ENCODE data around the gene SUMO3.

The SUMO3 gene

DNA sequence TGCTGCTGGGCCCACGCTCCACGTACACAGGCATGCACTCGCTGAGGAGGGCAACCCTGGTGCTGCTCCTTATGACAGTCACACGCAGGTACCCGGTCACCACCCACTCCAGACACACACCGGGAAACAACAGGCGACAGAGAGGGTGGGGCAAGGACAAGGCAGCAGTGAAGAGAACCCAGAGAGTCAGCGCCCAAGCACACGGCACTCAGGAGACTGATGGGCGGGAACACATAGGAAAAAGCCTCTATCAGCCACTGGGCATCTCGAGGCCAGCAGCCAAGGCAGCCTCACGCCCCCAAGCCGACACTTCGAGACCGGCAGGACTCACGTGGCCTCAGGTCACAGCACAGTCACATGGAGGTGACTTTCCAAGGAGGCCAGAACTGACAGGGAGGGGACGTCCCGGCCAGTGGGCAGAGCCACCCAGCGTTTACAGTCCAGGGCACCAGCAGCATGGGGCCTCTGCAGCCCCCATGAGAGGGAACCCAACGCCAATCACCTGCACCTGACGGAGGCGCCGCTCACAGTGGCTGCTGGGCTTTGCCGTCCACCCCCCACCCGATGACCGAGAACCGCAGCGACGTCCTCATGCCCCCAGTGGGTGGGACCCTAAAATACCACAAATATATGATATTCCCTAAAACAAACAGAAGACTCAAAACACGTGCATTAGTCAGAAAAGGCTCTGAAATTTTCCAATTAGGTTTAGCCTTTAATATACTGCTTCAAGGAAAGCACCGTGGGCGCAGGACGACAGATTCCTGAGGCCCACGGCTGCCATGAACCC lies 35.9 kb upstream of the SUMO3 start:
- Mint-ChIP-seq H3K4me1 (ENCODE audit: low read depth) (peaks cover 67% of the 10 kb centered on the region), H3K36me3 (ENCODE audit: low read depth) (peaks cover 100% of the 10 kb centered on the region), H3K9me3 (no peaks in the 10 kb centered on the region), H3K27ac (no peak overlapping the region), H3K4me3 (no peak overlapping the region), H3K27me3 (no peaks in the 10 kb centered on the region)
- intact Hi-C loops (cut with micrococcal nuclease): no loop called here

DNA sequence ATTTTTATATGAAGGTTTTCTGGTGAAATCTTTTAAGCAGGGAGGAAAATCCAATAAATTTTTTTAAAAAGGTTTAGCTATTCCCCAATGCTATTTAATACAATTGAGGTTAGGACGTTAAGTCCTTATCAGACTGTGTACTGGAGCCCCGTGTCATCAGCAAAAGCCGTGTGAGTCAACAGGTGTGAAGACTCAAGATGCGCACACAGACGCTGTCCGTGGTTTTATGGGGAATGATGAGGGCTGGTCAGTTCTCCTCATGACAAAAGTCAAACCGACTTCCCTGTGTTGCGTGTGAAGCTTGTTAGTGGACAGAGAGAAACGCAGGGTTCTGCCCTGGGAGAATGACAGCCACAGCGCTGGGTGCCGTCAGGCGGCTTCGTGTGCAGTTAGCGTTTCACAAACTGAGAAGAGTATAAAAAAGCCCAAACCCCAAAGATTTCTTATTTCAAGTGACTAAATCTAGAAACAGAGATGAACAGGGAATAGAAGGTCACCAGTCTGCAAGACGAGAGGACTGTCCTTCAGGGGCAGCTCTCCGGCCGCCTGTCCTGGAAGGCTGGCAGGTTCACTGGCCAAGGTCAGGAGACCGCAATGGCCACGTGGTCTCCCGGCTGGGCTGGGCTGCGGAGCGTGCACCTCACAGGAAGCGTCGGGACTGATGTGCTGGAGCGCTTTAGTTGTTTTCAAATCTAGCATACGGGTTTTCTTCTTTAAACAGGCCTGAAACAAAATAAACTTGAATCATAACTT lies 33.2 kb upstream of the SUMO3 start:
- no peak overlapping the region for H3K27ac Mint-ChIP-seq
- H3K36me3 Mint-ChIP-seq (ENCODE audit: low read depth): peaks cover 86% of the 10 kb centered on the region
- H3K4me1 Mint-ChIP-seq (ENCODE audit: low read depth): peaks cover 83% of the 10 kb centered on the region
- intact Hi-C loops (cut with micrococcal nuclease): no loop called here
- no peaks in the 10 kb centered on the region for H3K27me3 Mint-ChIP-seq
- no peak overlapping the region for H3K4me3 Mint-ChIP-seq
- H3K9me3 Mint-ChIP-seq: no peaks in the 10 kb centered on the region

DNA sequence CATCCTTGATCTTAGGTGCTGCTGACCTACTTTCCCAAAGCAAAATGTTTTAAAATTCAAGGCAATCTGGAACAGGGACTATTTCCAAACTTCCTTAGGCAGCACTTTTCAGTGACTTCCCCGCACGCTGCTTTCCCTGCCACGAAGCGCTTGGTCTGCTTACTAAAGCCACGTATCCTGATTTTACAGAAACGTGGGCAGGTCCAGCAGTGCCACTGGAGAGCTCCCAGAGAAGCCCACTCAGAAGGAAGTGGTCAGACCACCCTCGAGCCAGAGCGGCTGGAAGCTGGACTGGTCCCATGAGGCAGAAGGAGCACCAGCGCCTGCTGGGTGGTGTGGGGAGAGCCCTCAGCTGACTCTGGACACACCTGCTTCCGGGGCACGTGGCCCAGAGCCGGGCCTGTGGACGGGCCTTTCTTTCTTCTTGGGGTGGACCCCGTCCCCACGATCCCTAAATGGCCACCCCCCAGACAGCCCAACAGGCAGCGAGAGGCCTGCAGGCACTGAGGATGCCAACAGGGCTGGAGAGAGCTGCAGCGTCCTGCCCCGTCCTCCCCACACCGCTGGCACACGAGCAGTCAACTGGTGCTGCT lies 32.4 kb upstream of the SUMO3 start:
- no peaks in the 10 kb centered on the region for H3K27me3 Mint-ChIP-seq
- no peaks in the 10 kb centered on the region for H3K9me3 Mint-ChIP-seq
- H3K36me3 Mint-ChIP-seq (ENCODE audit: low read depth): peaks cover 79% of the 10 kb centered on the region
- no peak overlapping the region for H3K27ac Mint-ChIP-seq
- intact Hi-C loops (cut with micrococcal nuclease): no loop called here
- no peak overlapping the region for H3K4me3 Mint-ChIP-seq
- H3K4me1 Mint-ChIP-seq (ENCODE audit: low read depth): peaks cover 84% of the 10 kb centered on the region

DNA sequence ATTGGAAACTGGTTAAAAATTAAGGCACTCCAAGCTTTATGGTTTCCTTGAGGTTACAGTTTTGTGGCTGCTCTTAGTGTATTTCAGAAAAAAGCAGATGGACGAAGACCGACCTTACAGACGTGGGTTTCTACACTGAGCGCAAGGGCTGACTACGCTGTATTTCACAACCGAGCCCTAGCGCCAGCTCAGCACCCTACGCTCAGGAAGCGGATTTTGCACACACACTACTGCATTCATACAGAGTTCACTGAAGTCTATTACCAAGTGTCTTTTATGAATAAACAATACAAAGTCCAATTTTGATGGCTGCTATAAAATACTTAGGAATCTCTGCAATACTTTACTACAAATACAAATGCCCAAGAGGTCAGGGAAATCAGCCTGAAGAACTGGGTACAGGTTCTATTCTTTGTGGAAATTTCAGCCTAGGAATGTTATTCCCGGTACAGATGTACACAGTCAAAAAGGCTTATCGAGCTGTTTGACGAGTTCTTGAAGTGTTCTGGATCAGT lies 31.8 kb upstream of the SUMO3 start:
- Mint-ChIP-seq H3K36me3 (ENCODE audit: low read depth) (peaks cover 72% of the 10 kb centered on the region), H3K4me3 (no peak overlapping the region), H3K27ac (no peak overlapping the region), H3K27me3 (peaks cover under 1% of the 10 kb centered on the region), H3K4me1 (ENCODE audit: low read depth) (peaks cover 81% of the 10 kb centered on the region), H3K9me3 (no peaks in the 10 kb centered on the region)
- intact Hi-C loops (cut with micrococcal nuclease): loop anchor here (5.0 kb wide), 2 partner anchors 33 to 37 kb away; no protein-coding TSS in a partner anchor

DNA sequence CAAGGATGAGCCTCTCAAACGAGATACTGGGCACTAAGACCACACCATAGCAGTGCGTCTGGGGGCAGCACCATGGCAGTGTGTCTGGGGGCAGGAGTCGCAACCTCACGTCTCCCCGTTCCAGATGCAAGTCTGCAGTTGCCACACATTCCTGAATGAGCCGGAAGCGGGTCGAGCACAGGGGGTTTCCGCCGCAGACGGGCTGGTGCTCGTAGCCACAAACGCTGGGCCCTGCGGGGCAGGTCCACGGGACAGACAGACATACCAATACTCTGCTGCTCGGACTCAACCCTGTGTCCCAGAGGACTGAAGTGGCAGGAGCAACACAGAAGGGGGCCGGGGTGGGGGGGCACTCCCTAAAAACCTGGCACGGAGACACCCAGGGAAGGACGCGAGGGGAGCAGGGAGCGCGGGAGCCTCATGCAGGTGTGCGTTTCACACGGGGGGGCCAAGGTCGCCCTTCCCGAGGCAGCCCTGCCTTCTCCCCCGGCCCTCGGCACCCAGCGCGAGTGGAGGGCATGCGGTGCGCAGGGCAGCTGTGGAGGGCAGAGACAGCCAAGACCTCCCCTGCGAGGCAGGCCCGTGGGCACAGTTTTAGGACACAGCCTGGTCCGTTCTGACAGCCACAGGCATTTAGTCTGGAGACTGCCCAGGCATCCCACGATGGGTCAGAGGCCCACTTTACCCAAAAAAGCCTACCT lies 31.1 kb upstream of the SUMO3 start:
- Mint-ChIP-seq H3K9me3 (no peaks in the 10 kb centered on the region), H3K27me3 (peaks cover 6% of the 10 kb centered on the region), H3K36me3 (ENCODE audit: low read depth) (peaks cover 65% of the 10 kb centered on the region), H3K4me1 (ENCODE audit: low read depth) (peaks cover 74% of the 10 kb centered on the region), H3K27ac (peak overlapping the region; percentile 62), H3K4me3 (no peak overlapping the region)
- intact Hi-C loops (cut with micrococcal nuclease): loop anchor here (5.0 kb wide), 2 partner anchors 33 to 37 kb away; no protein-coding TSS in a partner anchor

DNA sequence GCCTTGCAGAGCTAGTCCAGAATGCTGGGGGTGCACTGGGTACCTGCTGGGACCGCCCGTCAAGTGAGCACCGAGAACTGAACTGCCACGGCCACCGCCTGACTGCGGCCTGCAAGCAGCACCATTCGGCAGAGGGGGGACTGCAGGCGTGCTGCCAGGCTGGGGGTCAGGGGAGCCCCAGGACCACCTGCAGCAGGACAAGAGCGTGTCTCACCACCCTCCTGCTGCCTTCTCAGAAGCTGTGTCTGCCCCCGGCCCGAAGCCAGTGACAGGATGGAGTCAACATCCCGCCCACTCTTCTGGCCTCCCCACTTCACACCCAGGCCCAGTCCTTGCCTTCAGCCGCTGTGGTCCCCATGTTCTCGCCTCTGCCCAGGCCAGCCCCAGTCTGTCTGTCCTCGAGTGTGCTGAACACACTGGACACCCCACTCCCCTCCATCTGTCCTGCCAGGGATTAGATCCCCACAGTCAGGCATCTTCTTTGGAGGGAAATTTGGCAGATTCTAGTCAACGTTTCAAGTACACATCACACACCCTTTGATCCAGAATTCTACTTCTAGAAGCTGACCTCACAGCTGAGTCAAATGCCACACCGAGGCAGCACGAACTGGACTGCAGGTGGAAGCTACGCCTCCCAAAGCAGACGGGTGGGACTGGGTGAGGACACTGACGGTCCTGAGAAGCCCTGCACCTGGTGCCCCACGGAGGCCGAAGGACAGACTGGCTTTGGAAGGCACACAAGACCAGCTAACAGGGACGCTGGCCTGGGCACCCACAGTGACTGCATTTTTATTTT lies 29.6 kb upstream of the SUMO3 start:
- H3K4me1 Mint-ChIP-seq (ENCODE audit: low read depth): peaks cover 65% of the 10 kb centered on the region
- peaks cover 14% of the 10 kb centered on the region for H3K27me3 Mint-ChIP-seq
- H3K27ac Mint-ChIP-seq: peak overlapping the region; percentile 86
- no peak overlapping the region for H3K4me3 Mint-ChIP-seq
- H3K36me3 Mint-ChIP-seq (ENCODE audit: low read depth): peaks cover 50% of the 10 kb centered on the region
- no peaks in the 10 kb centered on the region for H3K9me3 Mint-ChIP-seq
- intact Hi-C loops (cut with micrococcal nuclease): loop anchor here (5.0 kb wide), 2 partner anchors 35 kb away; no protein-coding TSS in a partner anchor

DNA sequence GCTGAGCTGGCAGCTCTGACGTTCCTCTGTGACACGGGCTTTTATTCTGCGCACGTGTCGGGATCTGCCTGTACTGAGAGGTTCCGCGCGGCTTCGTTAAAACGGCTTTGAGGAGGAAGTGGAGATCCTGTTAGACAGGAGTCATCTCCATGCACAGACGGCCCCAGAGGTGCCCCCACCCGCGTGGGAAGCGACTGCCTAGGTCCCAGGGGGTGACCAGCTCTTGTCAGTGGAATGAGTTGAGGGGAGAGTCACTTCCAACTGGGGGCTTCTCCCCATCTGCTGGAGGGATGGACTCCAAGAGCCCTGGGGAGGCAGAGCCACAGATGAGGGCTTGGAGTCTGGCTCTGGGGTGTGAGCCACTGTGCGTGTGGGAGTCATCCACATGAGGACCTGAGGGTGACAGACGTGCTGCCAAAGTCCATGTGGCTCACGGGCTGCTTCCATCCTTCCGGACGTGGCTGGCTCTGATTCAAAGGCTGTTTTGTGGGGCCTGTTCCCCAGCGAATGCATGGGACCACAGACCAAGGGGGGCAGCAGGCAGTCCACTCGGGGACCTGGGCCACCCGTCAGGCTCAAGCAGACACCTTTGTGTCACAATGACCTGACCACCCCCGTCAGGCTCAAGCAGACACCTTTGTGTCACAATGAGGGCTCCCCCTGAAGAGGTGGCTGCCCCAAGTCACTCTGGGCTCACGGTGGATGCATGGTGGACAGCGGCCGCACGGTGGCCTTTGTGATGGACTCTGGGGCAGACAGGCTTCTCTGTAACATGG lies 28.8 kb upstream of the SUMO3 start:
- peaks cover 58% of the 10 kb centered on the region for H3K4me1 Mint-ChIP-seq (ENCODE audit: low read depth)

DNA sequence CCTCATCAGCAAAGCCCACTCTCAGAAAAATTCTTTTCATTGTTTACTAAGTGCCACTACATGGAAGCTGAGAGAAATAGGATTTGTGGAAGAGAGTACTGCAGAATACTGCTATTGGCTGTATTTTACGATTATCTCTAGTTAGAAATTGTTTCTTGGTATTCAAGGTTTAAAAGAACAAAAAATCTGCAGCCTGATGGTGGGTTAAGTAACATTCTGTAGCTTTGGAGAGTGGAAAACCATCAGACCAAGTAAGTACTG lies 28.3 kb upstream of the SUMO3 start:
- Mint-ChIP-seq H3K27me3 (peaks cover 24% of the 10 kb centered on the region), H3K4me1 (ENCODE audit: low read depth) (peaks cover 55% of the 10 kb centered on the region), H3K27ac (peak overlapping the region; percentile 86), H3K36me3 (ENCODE audit: low read depth) (peaks cover 37% of the 10 kb centered on the region), H3K4me3 (peak overlapping the region; percentile 67), H3K9me3 (no peaks in the 10 kb centered on the region)
- intact Hi-C loops (cut with micrococcal nuclease): loop anchor here (5.0 kb wide), 2 partner anchors 34 to 36 kb away; no protein-coding TSS in a partner anchor

More for the DNA sequence above, 28.8 kb upstream of the SUMO3 start:
- peak overlapping the region; percentile 67 for H3K4me3 Mint-ChIP-seq
- peak overlapping the region; percentile 86 for H3K27ac Mint-ChIP-seq
- H3K9me3 Mint-ChIP-seq: no peaks in the 10 kb centered on the region
- peaks cover 20% of the 10 kb centered on the region for H3K27me3 Mint-ChIP-seq
- intact Hi-C loops (cut with micrococcal nuclease): loop anchor here (5.0 kb wide), 2 partner anchors 34 to 36 kb away; no protein-coding TSS in a partner anchor
- peaks cover 42% of the 10 kb centered on the region for H3K36me3 Mint-ChIP-seq (ENCODE audit: low read depth)

DNA sequence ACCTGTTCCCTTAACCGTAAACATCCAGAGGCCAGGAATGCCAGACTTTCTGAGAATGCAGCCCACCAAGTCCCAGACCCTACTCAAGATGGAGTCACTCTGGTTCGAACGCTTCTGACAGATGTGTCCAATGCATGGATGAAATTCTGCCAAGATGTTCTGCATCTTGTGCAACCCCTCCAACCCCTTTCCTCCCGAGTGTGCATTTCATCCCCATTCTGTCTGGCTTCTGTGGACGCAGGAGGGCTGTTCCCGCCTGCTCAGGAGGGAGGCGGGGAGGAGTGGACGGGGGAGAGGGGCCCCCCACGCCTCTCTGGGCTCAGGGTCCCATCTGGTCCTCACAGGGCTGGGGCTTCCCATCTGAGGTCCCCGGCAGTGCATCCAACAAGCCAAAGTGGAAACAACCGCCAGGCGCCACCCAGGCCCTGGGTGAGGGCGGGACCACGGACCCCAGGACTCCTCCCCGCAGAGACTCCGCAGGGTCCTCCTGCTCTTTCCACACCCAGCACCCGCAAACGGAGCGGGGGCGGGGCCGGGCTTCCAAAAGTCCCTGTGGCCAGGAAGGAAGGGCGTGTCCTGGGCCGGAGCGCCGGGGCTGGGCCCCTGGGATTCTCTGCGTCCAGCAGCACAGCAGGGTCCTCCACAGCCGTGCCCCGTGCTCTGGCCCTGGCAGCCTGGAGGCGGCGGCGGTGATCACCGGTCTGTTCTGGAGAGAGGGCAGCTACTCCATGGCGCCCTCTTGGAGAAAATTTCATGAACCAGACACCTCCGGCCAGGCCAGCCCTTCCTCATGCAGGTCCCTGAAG lies 27.8 kb upstream of the SUMO3 start:
- Mint-ChIP-seq H3K4me1 (ENCODE audit: low read depth) (peaks cover 49% of the 10 kb centered on the region), H3K27ac (peak overlapping the region; percentile 86), H3K27me3 (peaks cover 27% of the 10 kb centered on the region), H3K36me3 (ENCODE audit: low read depth) (peaks cover 32% of the 10 kb centered on the region), H3K9me3 (no peaks in the 10 kb centered on the region), H3K4me3 (peak overlapping the region; percentile 67)
- intact Hi-C loops (cut with micrococcal nuclease): loop anchor here (5.0 kb wide), 2 partner anchors 33 to 37 kb away; no protein-coding TSS in a partner anchor

DNA sequence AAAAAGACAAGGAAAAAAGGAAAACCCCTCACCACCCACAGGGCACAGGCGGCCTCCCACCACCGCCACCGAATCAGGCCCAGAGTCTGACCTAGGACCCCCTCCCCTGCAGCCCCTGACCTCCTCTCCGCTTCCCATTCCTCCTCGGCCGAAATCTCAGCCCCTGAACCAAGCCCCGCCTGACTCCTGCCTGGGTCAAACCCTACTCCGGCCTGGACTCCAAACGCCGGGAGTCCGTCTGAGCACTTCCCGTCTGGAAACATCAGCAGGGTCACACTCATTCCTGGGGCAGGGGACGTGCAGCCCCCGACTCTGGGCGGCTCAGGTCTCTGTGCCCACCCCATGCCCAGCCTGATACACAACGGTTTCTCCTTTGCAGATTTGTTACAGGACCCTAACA lies 26.4 kb upstream of the SUMO3 start:
- H3K27ac Mint-ChIP-seq: no peak overlapping the region
- H3K36me3 Mint-ChIP-seq (ENCODE audit: low read depth): peaks cover 18% of the 10 kb centered on the region
- peaks cover 27% of the 10 kb centered on the region for H3K27me3 Mint-ChIP-seq
- no peak overlapping the region for H3K4me3 Mint-ChIP-seq
- H3K4me1 Mint-ChIP-seq (ENCODE audit: low read depth): peaks cover 40% of the 10 kb centered on the region
- intact Hi-C loops (cut with micrococcal nuclease): no loop called here
- no peaks in the 10 kb centered on the region for H3K9me3 Mint-ChIP-seq

DNA sequence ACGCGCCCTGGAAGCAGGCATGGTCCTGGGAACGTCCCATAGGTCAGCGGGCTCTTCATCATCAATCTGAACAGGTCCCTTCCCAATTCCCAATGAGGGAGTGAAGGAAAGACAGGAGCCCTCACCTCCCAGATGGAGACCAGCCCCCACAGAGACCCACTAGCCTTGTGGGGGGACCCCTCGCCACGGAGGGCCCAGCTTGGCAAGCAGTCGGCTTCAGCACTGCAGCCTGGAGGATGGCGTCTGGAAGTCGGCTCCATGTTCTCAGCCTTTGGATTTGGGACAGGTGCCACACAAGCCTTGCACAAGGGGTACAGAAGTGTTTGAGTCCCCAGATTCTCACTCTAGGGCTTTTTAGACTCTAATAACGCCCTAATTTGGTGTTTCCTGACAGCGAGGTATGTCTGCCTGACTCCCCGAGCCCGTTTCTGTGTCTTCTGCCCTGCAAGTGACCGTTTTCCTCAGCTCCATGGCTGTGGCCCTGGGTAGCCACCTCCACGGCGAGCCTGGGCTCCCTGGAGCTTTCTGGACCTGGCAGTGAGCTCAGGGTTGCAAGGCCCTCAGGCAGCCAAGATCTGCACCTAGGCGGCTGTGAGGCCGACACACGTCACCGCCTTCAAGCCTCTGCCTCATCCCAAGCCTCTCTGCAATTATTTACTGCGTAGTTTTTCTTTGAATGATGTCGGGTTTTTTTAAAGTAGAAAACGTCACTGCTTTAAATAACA lies 25.0 kb upstream of the SUMO3 start:
- no peak overlapping the region for H3K4me3 Mint-ChIP-seq

More for the DNA sequence above, 25.0 kb upstream of the SUMO3 start:
- no peaks in the 10 kb centered on the region for H3K9me3 Mint-ChIP-seq
- peaks cover 29% of the 10 kb centered on the region for H3K27me3 Mint-ChIP-seq
- peaks cover 4% of the 10 kb centered on the region for H3K36me3 Mint-ChIP-seq (ENCODE audit: low read depth)
- peak overlapping the region; percentile 2 for H3K27ac Mint-ChIP-seq
- intact Hi-C loops (cut with micrococcal nuclease): no loop called here
- peaks cover 33% of the 10 kb centered on the region for H3K4me1 Mint-ChIP-seq (ENCODE audit: low read depth)
